CD4-positive, alpha-beta memory T cell (primary cell): ENCODE measurements around the gene C14orf39. TPM values are rescaled to one million over a fixed set of nuclear protein-coding genes. Genes with fewer than 3 reads are reported as not detected.
"Not testable (repeated sequence)": the region's sequence is repeated elsewhere in the genome, so short reads cannot be mapped to it uniquely, and the experiment has no call there.

ENCODE experiments used
- CTCF ChIA-PET: fragments of 350-600 bp; sonication (Branson Sonifier 250); formaldehyde crosslinking; loops from one replicate; lab custom pipeline; 2021; ENCODE audit warnings: inconsistent platforms; ENCODE audit not compliant: partially characterized antibody; lab: Charles Lee
- POLR2A ChIA-PET: fragments of 350-600 bp; sonication (Branson Sonifier 250); formaldehyde crosslinking; loops from one replicate; lab custom pipeline; 2021; ENCODE audit not compliant: partially characterized antibody; lab: Charles Lee
- DNase-seq, 5 donors: peaks; one replicate each; pipeline versions ENCODE4 v3.0.0 to v3.0.0-alpha.2; 2020 to 2022; ENCODE audit warnings: mixed read lengths in 1 of 5
- H3K27ac ChIP-seq: one replicate; pipeline ENCODE4 v1.7.0; 2013; ENCODE audit warnings: low read depth, low read length
- H3K27me3 ChIP-seq: 2 replicates; pipeline ENCODE4 v1.7.0; 2013; ENCODE audit warnings: mild to moderate bottlenecking, low read length, moderate library complexity; ENCODE audit not compliant: insufficient read depth
- H3K36me3 ChIP-seq: 2 replicates; pipeline ENCODE4 v1.7.0; 2013; ENCODE audit warnings: mild to moderate bottlenecking, low read length, moderate library complexity; ENCODE audit not compliant: insufficient read depth
- H3K4me1 ChIP-seq: 2 replicates; pipeline ENCODE4 v1.7.0; 2013; ENCODE audit warnings: mild to moderate bottlenecking, low read length, moderate library complexity; ENCODE audit not compliant: insufficient read depth
- H3K4me3 ChIP-seq, 2 donors: one replicate each; pipeline ENCODE4 v1.7.0; 2013; ENCODE audit warnings: low read length in 2 of 2, mild to moderate bottlenecking in 1 of 2
- H3K9me3 ChIP-seq, 2 donors: one replicate each; pipeline ENCODE4 v1.7.0; 2013; ENCODE audit warnings: low read length in 2 of 2, control low read depth in 1 of 2; ENCODE audit not compliant: control insufficient read depth in 1 of 2
- H3K27ac Mint-ChIP-seq, 7 donors: one replicate each; pipeline ENCODE4 v1.8.0; 2020 to 2021; ENCODE audit warnings: mixed read lengths in 7 of 7, mild to moderate bottlenecking in 6 of 7, inconsistent platforms in 3 of 7, moderate library complexity in 3 of 7
- H3K27me3 Mint-ChIP-seq, 2 donors: one replicate each; pipeline ENCODE4 v1.8.0; 2020 to 2021; ENCODE audit warnings: mixed read lengths in 2 of 2
- H3K36me3 Mint-ChIP-seq, 2 donors: one replicate each; pipeline ENCODE4 v1.8.0; 2020 to 2021; ENCODE audit warnings: mixed read lengths in 2 of 2, inconsistent platforms in 1 of 2, mild to moderate bottlenecking in 1 of 2
- H3K4me1 Mint-ChIP-seq, 4 donors: one replicate each; pipeline ENCODE4 v1.8.0; 2020 to 2021; ENCODE audit warnings: mixed read lengths in 4 of 4, mild to moderate bottlenecking in 1 of 4
- H3K4me3 Mint-ChIP-seq, 8 donors: one replicate each; pipeline ENCODE4 v1.8.0; 2020 to 2021; ENCODE audit warnings: mixed read lengths in 8 of 8, mild to moderate bottlenecking in 7 of 8, moderate library complexity in 6 of 8, inconsistent platforms in 3 of 8
- H3K9me3 Mint-ChIP-seq, 8 donors: one replicate each; pipeline ENCODE4 v1.8.0; 2020 to 2021; ENCODE audit warnings: mixed read lengths in 8 of 8, mild to moderate bottlenecking in 5 of 8, inconsistent platforms in 3 of 8, moderate library complexity in 1 of 8
- intact Hi-C: fragments of 100-400 bp; cut with micrococcal nuclease; formaldehyde crosslinking; loops from one replicate; pipeline ENCODE4 v1.15.1; 2023
- polyA plus RNA-seq, 2 donors: library from polyadenylated mRNA; unstranded; fragments of 300-500 nt; fragmentation: Illumina TruSeq; gene quantifications; one replicate each; pipeline ENCODE4 v1.2.3, GENCODE V29; 2021
- total RNA-seq, 2 experiments: library from RNA; stranded (reverse); gene quantifications; one replicate each; pipeline ENCODE4 v1.2.3, GENCODE V29; 2021

The C14orf39 gene
- total and polyA plus RNA-seq, 4 experiments from 2014 or later = not detected

DNA sequence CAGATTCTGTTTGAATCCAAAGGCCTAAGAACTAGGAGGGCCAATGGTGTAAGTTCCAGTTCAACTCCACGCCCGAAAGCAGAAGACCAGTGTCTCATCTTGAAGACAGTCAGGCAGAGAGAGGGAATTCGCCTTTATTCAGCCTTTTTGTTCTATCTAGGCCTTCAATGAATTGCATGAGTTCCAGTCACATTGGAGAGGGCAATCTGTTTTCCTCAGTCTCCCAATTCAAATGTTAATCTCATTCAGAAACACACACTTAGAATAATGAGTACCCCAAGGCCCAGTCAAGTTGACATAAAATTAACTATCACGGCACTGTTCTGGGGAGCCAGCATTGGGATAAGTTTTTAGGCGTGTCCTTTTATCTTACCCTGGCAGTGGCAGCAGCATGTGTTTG, 65.8 kb downstream of the C14orf39 start:
- POLR2A ChIA-PET = no interaction called here
- CTCF ChIA-PET = no interaction called here
- no peak overlapping the region for H3K27ac ChIP-seq
- no peak overlapping the region for H3K4me3 Mint-ChIP-seq
- no peaks in the 10 kb centered on the region for H3K27me3 Mint-ChIP-seq
- no peaks in the 10 kb centered on the region for H3K36me3 ChIP-seq
- H3K27ac Mint-ChIP-seq = no peak overlapping the region
- no peaks in the 10 kb centered on the region for H3K9me3 ChIP-seq
- intact Hi-C loops = no loop called here
- no peaks in the 10 kb centered on the region for H3K4me1 Mint-ChIP-seq
- no peak overlapping the region for H3K4me3 ChIP-seq
- H3K4me1 ChIP-seq = no peaks in the 10 kb centered on the region
- H3K27me3 ChIP-seq = no peaks in the 10 kb centered on the region
- peaks cover 0 to 9% (median 0%) of the 10 kb centered on the region in 8 donors for H3K9me3 Mint-ChIP-seq
- H3K36me3 Mint-ChIP-seq = no peaks in the 10 kb centered on the region
- DNase-seq = no peak

DNA sequence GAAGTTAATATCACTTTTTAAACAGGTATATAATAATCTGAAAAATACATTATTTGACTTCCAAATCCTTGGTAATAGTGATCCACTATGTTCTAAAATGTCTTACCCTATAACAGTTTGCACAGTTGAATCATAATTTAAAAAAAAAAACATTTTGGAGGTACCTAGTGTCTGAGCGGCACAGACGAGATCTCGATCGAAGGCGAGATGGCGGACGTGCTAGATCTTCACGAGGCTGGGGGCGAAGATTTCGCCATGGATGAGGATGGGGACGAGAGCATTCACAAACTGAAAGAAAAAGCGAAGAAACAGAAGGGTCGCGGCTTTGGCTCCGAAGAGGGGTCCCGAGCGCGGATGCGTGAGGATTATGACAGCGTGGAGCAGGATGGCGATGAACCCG, 88.3 kb downstream of the C14orf39 start:
- H3K27ac Mint-ChIP-seq, DNase-seq, POLR2A ChIA-PET, H3K4me1 ChIP-seq, H3K4me3 Mint-ChIP-seq, CTCF ChIA-PET, H3K36me3 ChIP-seq, H3K36me3 Mint-ChIP-seq, H3K4me3 ChIP-seq, H3K27ac ChIP-seq, H3K27me3 Mint-ChIP-seq, H3K9me3 ChIP-seq, intact Hi-C loops, H3K4me1 Mint-ChIP-seq, H3K27me3 ChIP-seq: not testable (repeated sequence)
- H3K9me3 Mint-ChIP-seq = peaks cover 0 to 14% (median 7%) of the 10 kb centered on the region in 8 donors

DNA sequence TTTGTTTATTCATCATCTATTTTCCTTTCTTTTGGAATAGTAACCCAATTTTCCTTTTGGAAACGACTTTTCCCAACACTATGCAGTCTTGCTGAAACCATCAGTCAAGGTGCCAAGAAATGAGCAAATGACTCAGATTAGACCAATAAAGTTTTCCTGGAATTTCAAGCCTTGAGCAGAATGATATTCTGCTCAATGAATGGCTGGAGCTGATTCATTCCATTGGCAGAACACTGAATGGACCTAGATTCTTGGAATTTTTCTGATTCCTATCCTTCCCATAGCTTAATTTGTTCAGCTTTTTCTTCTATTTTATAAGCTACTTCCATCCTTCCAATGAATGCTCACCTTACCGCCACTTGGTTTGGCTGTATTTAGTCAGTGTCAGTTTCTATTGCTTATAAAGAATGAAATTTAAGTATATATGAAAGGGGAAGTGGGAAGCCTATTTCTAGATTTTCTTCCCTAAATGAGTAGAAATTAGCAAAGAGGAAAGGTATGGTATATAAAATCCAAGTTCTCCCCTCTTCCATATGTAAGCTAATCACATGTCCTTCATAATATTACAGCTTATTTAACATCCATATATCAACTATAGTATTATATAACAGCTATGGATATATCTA, 89.0 kb downstream of the C14orf39 start:
- Histone ChIP-seq H3K9me3 (no peaks in the 10 kb centered on the region), H3K36me3 (no peaks in the 10 kb centered on the region), H3K4me1 (no peaks in the 10 kb centered on the region), H3K4me3 (no peak overlapping the region), H3K27me3 (no peaks in the 10 kb centered on the region), H3K27ac (no peak overlapping the region)
- Mint-ChIP-seq H3K9me3 (peaks cover 2 to 14% (median 7%) of the 10 kb centered on the region in 8 donors), H3K27me3 (peaks cover 4 to 5% of the 10 kb centered on the region in 2 donors), H3K36me3 (no peaks in the 10 kb centered on the region), H3K4me3 (no peak overlapping the region), H3K27ac (no peak overlapping the region), H3K4me1 (no peaks in the 10 kb centered on the region)
- intact Hi-C loops = no loop called here
- ChIA-PET CTCF (no interaction called here), POLR2A (no interaction called here)
- DNase-seq = no peak

Other genes starting within 250 kb of the C14orf39 start
- gene PPM1A, start 236.8 kb downstream of the C14orf39 start, total RNA-seq = 10 to 100 TPM; 48.2 to 48.5 TPM
- 10 to 100 TPM; 14.8 to 18.9 TPM for gene PPM1A, start 236.8 kb downstream of the C14orf39 start, polyA plus RNA-seq
- gene SIX6, start 23.1 kb upstream of the C14orf39 start, total RNA-seq = not detected
- not detected for gene SIX6, start 23.1 kb upstream of the C14orf39 start, polyA plus RNA-seq
- not detected for gene SIX1, start 163.4 kb upstream of the C14orf39 start, total RNA-seq
- not detected for gene SIX1, start 163.4 kb upstream of the C14orf39 start, polyA plus RNA-seq
- gene SIX4, start 238.3 kb upstream of the C14orf39 start, total RNA-seq = not detected
- gene SIX4, start 238.3 kb upstream of the C14orf39 start, polyA plus RNA-seq = not detected
- gene MNAT1, start 248.7 kb upstream of the C14orf39 start, total RNA-seq = 10 to 100 TPM; 12.6 to 13.0 TPM
- 10 to 100 TPM; 18.9 to 28.7 TPM for gene MNAT1, start 248.7 kb upstream of the C14orf39 start, polyA plus RNA-seq